ENCODE data around the gene LRRC75A. TPM values are rescaled to one million over a fixed set of nuclear protein-coding genes. Genes with fewer than 3 reads are reported as not detected.

LRRC75A gene
- total RNA-seq, 1 donor from 2014 or later = 7.9 TPM

DNA sequence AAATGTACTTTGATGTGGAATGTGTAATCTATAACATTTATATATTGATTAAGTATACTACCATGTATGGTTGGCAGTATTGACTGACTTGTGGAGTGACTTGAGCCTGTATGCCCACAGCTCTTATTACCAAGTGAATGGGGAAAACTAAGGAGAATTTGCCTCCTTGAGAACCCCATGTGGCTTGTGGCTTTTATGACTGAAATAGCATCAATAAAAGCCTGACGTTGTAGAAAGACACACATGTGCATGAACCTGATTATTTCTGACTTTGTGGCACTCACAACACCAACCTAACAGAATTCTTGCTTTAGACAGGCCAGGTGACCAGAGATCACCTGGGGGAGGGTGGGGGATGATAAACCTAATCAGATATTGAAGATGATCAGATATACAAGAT is 2.1 kb upstream of the LRRC75A start:
- DNase-seq (ENCODE audit: low spot score) = no peak

- DNase-seq (ENCODE audit: low spot score) = no peak
Observed at GRCh38 chr17:16493531-16494046, 1.6 kb upstream of the LRRC75A start.

DNA sequence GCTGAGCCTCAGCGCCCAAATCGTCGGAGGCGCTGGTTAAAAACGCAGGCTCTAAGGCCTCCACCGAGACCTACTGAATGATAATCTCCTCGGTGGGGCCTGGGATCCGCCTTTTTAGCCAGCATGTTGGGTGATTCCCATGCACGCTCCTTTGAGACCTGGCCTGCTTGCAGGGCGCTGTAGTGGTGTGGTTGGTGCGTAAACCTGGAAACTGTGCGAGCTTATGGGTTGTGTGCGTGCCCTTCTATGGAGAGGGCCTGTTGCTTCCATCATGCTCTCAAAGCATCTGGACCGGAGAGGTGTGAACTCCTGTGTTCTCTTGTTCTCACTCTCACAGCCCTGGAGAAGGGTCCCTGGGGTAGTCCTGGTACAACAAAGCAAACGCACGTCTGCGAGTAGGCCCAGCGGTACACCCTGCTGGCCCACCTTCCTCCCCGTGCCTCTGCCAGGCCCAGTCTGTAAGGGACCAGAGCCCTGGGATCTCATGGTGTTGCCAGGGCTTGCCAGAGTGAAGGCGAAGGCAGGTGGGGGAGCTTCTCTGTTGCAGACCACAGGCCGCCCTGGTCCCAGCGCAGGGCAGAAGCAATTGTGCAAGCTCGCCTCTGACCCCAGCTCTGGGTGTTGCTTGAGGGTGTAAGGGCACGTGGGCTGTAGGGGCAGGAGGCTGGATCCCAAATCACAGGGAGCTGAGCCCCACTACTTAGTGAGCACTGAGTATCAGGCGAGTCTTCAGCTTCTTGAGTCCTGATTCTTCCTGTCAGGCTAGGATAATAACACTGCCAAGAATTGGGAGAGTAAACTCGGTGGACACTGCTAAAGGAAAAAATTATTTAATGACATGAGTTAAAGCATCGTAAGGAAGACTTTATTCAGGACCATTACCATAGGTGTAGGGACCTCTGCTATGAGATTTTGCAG is 879 bp upstream of the LRRC75A start:
- no peak for DNase-seq (ENCODE audit: low spot score)

DNA sequence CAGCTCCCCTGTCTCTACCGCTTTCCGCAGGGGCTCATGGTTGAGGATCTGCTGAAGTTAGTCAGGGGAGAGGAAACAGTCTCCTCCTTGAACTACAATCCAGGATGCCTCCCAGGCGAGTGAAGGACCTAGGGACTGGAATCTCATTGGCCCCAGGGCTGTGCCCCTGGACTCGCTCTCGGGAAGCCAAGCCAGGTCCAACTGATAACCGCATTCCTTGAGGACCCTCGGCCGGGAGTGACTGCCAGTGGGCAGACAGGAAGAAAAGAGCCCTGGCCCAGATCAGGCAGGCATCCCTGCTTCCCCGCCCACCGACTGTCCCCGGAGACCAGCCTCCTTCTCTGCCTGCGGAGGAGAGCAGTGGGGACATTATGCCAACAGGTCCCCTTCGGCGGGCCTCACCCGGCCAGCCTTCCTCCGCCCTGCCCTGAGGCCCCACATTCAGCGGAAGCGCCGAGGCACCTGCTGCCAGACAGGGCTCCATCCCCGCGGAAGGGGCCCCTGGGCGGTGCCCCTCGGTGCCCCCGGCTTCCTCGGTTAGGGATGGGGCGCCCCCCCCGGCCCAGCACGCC is 776 bp downstream of the LRRC75A start:
- no peak for DNase-seq (ENCODE audit: low spot score)

DNA sequence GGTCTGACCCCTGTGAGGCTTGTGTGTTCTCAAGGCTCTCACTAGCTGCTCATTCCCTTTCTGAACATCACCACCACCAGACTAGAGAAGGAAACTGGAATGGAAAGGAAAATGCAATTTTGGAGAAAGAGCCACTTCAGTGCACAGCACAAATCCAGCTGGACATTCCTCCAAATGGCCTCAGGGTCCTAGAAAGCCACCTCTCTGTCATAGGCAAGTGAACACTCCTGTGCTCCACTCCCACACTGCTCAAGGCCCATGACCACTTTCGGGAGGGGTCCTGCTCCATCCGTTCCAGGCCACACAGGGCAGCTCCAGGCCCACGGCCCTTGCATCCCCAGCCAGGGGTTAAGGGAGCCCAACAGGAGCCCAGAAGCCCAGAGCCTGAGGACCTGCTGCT is 2.6 kb downstream of the LRRC75A start:
- DNase-seq (ENCODE audit: low spot score) = no peak

GRCh38 chr17:16488968-16489337 is 3.0 kb downstream of the LRRC75A start:
- DNase-seq (ENCODE audit: low spot score) = peak; percentile 51

DNA sequence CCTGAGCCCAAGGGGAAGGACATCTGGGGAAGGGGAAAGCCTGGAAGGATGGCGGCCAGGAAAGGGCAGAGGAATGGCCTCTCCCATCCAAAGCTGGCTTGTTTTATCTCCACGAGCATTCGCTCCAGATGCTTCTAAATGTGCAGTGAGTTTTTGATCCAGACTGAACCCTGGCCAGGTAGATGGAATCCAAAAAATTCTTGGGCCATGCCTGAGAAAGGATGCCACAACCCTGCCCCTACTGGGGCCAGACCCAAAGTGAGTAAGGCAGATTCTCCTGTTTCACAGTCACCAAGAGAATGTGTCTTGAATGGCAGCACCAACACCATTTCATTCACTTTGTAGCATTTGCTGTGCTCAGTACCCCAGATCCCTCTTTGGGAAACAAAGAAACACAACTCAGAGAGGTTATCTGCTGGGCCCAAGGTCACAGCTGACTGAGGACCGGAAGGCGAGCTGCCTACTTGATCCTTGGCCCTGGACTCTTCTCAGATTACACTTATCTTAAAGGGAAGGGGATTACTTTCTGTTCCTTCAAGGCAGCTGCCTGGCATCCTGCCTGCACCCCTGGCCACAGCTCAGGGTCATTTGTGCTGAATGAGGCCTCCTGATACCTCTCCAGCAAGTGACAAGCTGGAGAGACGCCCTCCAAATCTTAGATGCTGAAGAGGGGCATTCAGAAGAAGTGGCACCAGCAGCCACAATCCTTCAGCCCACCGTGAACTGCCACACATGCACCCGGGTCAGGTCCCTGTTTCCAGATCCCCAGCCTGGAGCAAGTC is 3.6 kb downstream of the LRRC75A start:
- DNase-seq (ENCODE audit: low spot score) = peak; percentile 23

GRCh38 chr17:16486373-16487250 is 5.4 kb downstream of the LRRC75A start:
- peak; percentile 92 for DNase-seq (ENCODE audit: low spot score)

- DNase-seq (ENCODE audit: low spot score) = peak; percentile 67
Observed at GRCh38 chr17:16484445-16485175, 7.4 kb downstream of the LRRC75A start.

DNA sequence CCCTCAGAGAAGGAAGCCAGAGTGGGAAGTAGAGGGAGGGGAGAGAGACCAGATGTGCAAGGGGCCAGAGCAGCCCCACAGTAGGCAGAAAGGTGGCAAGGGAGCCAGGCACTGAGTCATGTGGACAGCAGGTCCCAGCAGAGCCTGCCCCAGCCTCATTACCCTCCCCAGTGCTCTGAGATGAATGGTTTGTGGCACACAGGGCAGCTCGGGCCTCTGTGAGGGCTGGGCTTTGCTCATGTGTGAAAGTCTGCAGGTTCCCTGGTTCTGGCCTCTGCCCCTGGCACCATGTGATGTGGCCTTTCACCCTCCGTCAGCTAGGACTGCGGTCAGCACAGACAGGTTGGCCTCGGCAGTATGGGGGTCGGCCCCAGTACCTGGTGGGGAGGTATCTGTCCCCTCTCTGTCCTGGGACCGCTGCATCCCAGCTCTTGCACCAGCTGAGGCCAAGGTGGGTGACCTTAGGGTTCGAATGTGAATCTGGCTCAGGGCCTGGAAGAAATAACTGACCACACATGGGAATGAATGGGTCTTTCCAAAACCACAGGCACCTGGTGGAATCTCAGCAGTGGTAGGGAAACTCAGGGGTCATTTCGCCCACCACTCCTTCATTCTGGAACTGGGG is 8.9 kb downstream of the LRRC75A start:
- no peak for DNase-seq (ENCODE audit: low spot score)

DNA sequence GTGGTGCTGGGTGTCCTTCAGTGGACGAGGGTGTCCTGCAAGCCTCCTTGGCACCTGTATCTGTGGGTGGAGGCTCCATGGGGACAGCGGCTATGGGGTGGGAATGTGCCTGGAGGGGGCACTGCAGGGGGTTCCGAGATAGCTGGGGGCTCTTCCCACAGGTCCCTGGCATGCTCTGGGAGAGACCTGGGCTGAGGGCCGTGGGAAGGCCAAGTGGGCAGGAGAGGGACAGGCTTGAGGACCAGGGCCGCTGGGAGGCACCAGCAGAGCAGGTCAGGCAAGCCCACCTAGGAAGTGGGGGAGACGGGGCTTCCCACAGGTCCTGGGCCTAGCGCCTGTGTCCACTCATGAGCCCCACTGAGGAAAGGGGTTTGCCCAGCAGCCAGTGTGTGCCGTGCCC is 9.7 kb downstream of the LRRC75A start:
- no peak for DNase-seq (ENCODE audit: low spot score)

DNA sequence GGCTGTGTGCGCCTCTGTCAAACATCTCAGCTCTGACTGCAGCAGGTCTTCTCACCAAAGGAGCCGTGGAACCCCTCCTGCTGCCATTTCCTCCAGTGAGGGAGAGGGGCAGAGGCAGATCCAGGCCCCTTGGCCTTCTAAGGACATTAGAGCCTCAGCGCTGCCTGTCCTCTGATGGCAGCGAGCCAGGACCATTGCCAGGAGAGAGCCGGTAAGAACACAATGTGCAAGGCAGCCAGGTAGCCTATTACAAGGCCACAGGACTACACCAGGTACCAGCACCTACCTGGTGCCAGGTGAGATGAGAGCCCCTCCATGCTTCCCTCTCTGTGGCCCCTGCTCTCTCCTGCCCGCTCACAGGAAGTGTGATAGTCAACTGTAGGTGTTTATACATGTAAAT is 11.0 kb downstream of the LRRC75A start:
- no peak for DNase-seq (ENCODE audit: low spot score)

DNA sequence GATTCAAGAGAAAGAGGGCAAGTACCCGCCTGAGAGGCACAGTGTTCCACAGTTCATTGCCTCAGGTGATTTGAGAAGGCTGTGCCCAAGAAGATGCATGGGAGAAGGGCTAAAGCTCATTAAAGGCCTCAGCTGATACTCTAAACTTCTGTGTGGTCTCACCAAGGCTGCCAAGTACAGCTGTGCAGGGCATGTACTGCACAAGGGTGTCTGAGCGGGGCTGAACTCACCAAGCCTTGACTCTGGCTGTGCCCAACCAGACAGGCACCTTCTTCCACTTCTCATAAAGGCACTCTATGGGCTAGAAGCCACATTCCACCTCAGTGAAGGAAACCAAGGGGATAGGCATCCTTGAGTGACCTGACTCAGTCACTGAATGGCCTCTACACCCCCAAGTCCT is 12.7 kb downstream of the LRRC75A start:
- no peak for DNase-seq (ENCODE audit: low spot score)

- DNase-seq (ENCODE audit: low spot score) = peak; percentile 93
Observed at GRCh38 chr17:16478649-16479048, 13.3 kb downstream of the LRRC75A start.

DNA sequence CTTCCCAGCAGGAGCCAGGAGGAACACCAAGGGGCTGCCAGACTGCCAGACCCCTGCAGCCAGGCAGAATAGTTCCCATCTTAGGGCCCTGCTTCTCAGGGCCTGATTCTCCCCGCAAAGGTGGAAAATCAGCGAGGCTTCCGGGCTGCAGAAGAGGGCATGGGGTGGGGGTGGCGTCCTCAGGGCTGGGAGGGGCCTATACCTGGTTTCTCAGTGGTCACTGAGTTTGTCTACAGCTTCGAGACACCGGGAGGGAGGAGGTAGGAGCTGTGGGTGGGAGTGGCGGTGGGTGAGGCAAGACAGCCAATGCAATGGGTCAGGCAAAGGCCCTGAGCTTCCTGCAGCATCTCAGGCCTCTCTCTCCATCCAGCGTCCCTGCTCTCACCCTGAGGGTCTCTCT is 14.3 kb downstream of the LRRC75A start:
- DNase-seq (ENCODE audit: low spot score) = no peak

DNA sequence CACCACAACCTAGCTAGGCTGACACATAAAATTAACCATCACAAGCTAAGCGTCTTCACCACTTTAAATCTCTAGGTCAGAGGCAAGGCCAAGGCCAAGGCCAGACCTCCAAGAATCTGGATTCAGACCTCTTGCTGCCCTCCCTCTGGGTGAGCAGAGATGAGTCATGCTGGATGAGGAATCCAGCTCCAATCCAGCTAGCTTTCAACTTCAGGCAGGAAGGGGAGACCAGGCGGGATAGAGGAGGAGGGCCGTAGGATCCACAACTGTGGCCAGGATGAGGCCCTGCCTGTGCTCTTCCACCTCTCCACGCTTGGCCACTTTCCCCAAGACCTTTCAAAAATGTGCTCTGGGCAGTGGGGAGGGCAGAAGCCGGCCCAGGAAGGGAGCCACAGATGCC is 14.7 kb downstream of the LRRC75A start:
- DNase-seq (ENCODE audit: low spot score) = peak; percentile 95

DNA sequence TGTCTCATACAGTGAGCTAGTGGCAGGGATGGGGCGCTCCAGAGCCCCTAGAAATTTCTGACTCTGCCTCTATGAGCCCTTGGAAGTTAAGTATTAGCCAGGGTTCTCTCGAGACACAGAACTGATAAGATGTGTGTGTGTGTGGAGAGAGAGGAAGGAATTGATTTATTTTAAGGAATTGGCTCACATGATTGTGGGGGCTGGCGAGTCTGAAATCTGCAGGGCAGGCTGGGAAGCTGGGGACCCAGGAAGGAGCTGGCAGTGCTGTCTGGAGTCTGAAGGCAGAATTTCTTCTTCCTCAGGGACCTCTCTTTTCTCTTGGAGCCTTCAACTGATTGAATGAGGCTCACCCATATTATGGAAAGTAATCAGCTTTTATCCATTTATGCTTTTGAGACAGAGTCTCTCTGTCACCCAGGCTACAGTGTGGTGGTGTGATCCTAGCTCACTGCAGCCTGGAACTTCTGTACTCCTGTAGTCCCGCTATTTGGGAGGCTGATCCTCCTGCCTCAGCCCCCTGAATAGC is 16.8 kb downstream of the LRRC75A start:
- no peak for DNase-seq (ENCODE audit: low spot score)

DNA sequence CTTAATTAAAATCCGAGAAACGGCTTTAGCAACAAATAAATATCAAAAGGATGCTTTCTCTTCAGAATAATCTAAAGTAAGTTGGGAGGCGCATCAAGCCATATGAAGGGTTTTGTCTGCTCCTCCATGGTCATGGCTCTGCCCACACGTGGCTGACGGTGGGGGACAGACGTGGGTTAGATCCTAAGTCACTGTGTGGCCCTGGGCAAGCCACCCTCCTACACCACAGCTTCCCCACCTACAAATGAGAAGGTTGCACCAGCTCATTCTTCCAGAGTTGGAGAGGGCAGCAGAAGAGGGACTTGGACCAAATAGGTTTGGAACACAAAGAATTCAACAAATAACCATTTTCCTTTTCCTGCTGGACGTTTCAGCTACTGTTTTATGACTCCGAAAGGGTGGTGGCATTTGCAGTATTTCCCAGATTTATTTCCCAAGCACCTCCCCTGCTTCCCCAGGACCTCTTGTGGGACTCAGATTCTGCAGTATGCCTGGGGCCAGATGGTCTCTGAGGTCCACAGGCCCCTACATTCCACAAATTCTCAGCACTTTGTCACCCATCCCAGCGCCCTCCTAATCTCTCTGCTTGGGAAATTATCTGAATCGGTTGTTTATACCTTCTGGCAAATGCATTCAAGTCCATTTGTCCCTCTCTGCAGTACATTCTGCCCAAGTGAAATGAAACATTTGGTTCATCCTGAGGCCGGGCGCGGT is 17.8 kb downstream of the LRRC75A start:
- DNase-seq (ENCODE audit: low spot score) = no peak
